Trophoblast cell (in vitro differentiated cells and primary cell): ENCODE measurements around the gene LAMTOR3.

Source experiments
- DNase-seq, 2 donors: peaks; one replicate each; pipeline ENCODE4 v3.0.0-alpha.2; 2016
- H2AFZ ChIP-seq: 2 replicates; pipeline ENCODE4 v1.6.1; 2013; ENCODE audit warnings: low read length, moderate library complexity, mild to moderate bottlenecking; ENCODE audit not compliant: insufficient read depth, poor library complexity
- H2AK5ac ChIP-seq: 2 replicates; pipeline ENCODE4 v1.6.1; 2013; ENCODE audit warnings: mild to moderate bottlenecking, low read length
- H2BK120ac ChIP-seq: 2 replicates; pipeline ENCODE4 v1.6.1; 2013; ENCODE audit warnings: low read length, mild to moderate bottlenecking, moderate library complexity; ENCODE audit not compliant: insufficient read depth, poor library complexity
- H2BK12ac ChIP-seq: 2 replicates; pipeline ENCODE4 v1.6.1; 2013; ENCODE audit warnings: mild to moderate bottlenecking, low read length, moderate library complexity
- H2BK5ac ChIP-seq: 2 replicates; pipeline ENCODE4 v1.6.1; 2013; ENCODE audit warnings: low read length, low read depth, moderate library complexity, mild to moderate bottlenecking; ENCODE audit not compliant: poor library complexity
- H3K14ac ChIP-seq: 2 replicates; pipeline ENCODE4 v1.6.1; 2013; ENCODE audit warnings: mild to moderate bottlenecking, low read length
- H3K18ac ChIP-seq: 2 replicates; pipeline ENCODE4 v1.6.1; 2013; ENCODE audit warnings: mild to moderate bottlenecking, low read length
- H3K23ac ChIP-seq: 2 replicates; pipeline ENCODE4 v1.6.1; 2013; ENCODE audit warnings: low read length
- H3K27ac ChIP-seq: 2 replicates; pipeline ENCODE4 v1.5.1; 2013; ENCODE audit warnings: low read depth, mild to moderate bottlenecking, inconsistent platforms, low read length, moderate library complexity
- H3K27me3 ChIP-seq: 2 replicates; pipeline ENCODE4 v1.6.1; 2013; ENCODE audit warnings: inconsistent platforms, mild to moderate bottlenecking, low read length, moderate library complexity; ENCODE audit not compliant: insufficient read depth
- H3K36me3 ChIP-seq, 2 experiments: 1 replicate in 1 of 2; 2 replicates in 1 of 2; pipeline ENCODE4 v1.6.1; 2013; ENCODE audit warnings: low read length in 2 of 2, mild to moderate bottlenecking in 2 of 2, moderate library complexity in 1 of 2; ENCODE audit not compliant: insufficient read depth in 2 of 2, control insufficient read depth in 1 of 2
- H3K4ac ChIP-seq: 2 replicates; pipeline ENCODE4 v1.6.1; 2013; ENCODE audit warnings: low read depth, mild to moderate bottlenecking, low read length, moderate library complexity
- H3K4me1 ChIP-seq, 2 experiments: 1 replicate in 1 of 2; 2 replicates in 1 of 2; pipeline ENCODE4 v1.6.1; 2013; ENCODE audit warnings: low read length in 2 of 2, mild to moderate bottlenecking in 2 of 2, moderate library complexity in 1 of 2; ENCODE audit not compliant: insufficient read depth in 2 of 2, control insufficient read depth in 1 of 2
- H3K4me2 ChIP-seq: 2 replicates; pipeline ENCODE4 v1.6.1; 2013; ENCODE audit warnings: inconsistent platforms, mild to moderate bottlenecking, low read length, moderate library complexity
- H3K4me3 ChIP-seq: 2 replicates; pipeline ENCODE4 v1.5.1; 2013; ENCODE audit warnings: mild to moderate bottlenecking, low read depth, low read length, inconsistent platforms
- H3K79me1 ChIP-seq: one replicate; pipeline ENCODE4 v1.6.1; 2013; ENCODE audit warnings: low read length
- H3K79me2 ChIP-seq: 2 replicates; pipeline ENCODE4 v1.6.1; 2013; ENCODE audit warnings: low read length, mild to moderate bottlenecking; ENCODE audit not compliant: control insufficient read depth, insufficient read depth, poor library complexity
- H3K9ac ChIP-seq: 2 replicates; pipeline ENCODE4 v1.6.1; 2013; ENCODE audit warnings: mild to moderate bottlenecking, low read length
- H3K9me3 ChIP-seq: 2 replicates; pipeline ENCODE4 v1.6.1; 2013; ENCODE audit warnings: low read depth, mild to moderate bottlenecking, control low read depth, inconsistent platforms, low read length; ENCODE audit not compliant: insufficient read depth
- H4K12ac ChIP-seq: 2 replicates; pipeline ENCODE4 v1.6.1; 2013; ENCODE audit warnings: low read depth, mild to moderate bottlenecking, low read length, moderate library complexity
- H4K8ac ChIP-seq: 2 replicates; pipeline ENCODE4 v1.6.1; 2013; ENCODE audit warnings: low read depth, mild to moderate bottlenecking, low read length, moderate library complexity
- H4K91ac ChIP-seq: one replicate; pipeline ENCODE4 v1.6.1; 2013; ENCODE audit warnings: low read depth, mild to moderate bottlenecking, low read length, moderate library complexity
- WGBS: extraction: QIAGEN DNeasy Blood & Tissue Kit; methylation state at CpG from one replicate; pipeline ENCODE4 v1.1.7; 2013; ENCODE audit warnings: missing lambda C conversion rate; ENCODE audit not compliant: insufficient read length, insufficient coverage; ENCODE audit errors: extremely low coverage; 5-methylcytosine and 5-hydroxymethylcytosine counted together

Gene LAMTOR3

DNA sequence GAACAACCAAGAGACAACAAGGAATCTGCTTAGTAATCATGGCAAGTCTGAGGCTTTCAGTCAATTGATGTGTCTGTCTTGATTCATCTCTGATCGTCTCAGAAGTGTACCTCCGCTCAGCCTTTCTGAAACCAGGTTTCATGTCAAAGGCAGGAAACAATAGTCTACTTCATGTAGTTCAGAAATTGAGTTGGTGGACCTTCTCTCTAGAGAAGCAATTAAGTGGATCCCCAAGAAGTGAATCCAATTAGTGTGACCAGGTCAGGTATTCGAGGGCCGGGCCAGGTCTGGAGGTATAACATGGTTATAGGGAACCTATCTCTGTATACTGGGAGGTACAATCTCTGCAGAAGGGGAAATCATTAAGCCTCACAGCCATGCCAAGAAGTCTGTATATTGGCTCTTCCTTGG, 45.6 kb downstream of the LAMTOR3 start:
- H2BK12ac ChIP-seq, result no peak overlapping the region
- no peak overlapping the region for H3K9ac ChIP-seq
- H3K4ac ChIP-seq, result no peak overlapping the region
- no peak overlapping the region for H3K14ac ChIP-seq
- DNase-seq, result no peak
- H3K4me3 ChIP-seq, result no peak overlapping the region
- no peak overlapping the region for H2AFZ ChIP-seq
- H3K23ac ChIP-seq, result no peak overlapping the region
- no peak overlapping the region for H3K4me2 ChIP-seq
- H3K4me1 ChIP-seq, result no peaks in the 10 kb centered on the region
- no peak overlapping the region for H4K8ac ChIP-seq
- no peak overlapping the region for H2BK120ac ChIP-seq
- H3K79me2 ChIP-seq, result no peaks in the 10 kb centered on the region
- no peaks in the 10 kb centered on the region for H3K27me3 ChIP-seq
- WGBS, result no CpG with 5 or more reads among the region's 4 CpGs
- no peak overlapping the region for H4K12ac ChIP-seq
- no peak overlapping the region for H4K91ac ChIP-seq
- H3K27ac ChIP-seq, result no peak overlapping the region
- H2AK5ac ChIP-seq, result no peak overlapping the region
- H3K79me1 ChIP-seq, result no peaks in the 10 kb centered on the region
- no peaks in the 10 kb centered on the region for H3K36me3 ChIP-seq
- no peak overlapping the region for H3K18ac ChIP-seq
- no peaks in the 10 kb centered on the region for H3K9me3 ChIP-seq
- no peak overlapping the region for H2BK5ac ChIP-seq

DNA sequence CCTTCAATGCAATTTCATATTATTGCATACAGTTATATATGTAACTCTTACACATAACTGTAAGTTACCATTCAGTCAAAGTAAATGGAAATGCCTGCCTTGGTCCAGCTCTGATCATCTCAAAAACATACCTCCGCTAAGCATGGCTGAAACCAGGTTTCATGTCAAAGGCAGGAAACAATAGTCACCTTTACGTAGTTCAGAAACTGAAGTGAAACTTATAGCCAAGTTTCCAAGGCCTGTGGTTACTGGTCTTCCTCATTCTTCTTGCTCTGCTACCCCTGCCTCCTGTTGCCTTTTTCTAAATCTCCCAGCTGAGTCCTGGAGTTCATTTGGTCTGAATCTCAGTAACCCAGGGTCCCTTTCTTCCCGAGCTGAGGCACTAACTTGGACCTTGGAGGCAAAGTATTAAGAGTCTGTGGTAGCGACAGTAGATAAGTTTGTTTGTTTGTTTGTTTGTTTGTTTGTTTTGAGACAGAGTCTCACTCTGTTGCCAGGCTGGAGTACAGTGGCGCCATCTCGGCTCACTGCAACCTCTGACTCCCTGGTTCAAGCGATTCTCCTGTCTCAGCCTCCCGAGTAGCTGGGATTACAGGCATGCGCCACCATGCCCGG, 46.8 kb downstream of the LAMTOR3 start:
- peak in 1 of 2 donors; percentile 29 for DNase-seq
- H3K9ac ChIP-seq, result no peak overlapping the region
- H3K4me1 ChIP-seq, result no peaks in the 10 kb centered on the region
- no peak overlapping the region for H4K12ac ChIP-seq
- no peak overlapping the region for H3K27ac ChIP-seq
- H3K4me3 ChIP-seq, result no peak overlapping the region
- no peaks in the 10 kb centered on the region for H3K79me1 ChIP-seq
- H3K9me3 ChIP-seq, result no peaks in the 10 kb centered on the region
- no peak overlapping the region for H4K8ac ChIP-seq
- WGBS, result no CpG with 5 or more reads among the region's 10 CpGs
- H2BK120ac ChIP-seq, result no peak overlapping the region
- H3K18ac ChIP-seq, result no peak overlapping the region
- H3K23ac ChIP-seq, result no peak overlapping the region
- no peak overlapping the region for H2AFZ ChIP-seq
- no peak overlapping the region for H3K4ac ChIP-seq
- H3K79me2 ChIP-seq, result no peaks in the 10 kb centered on the region
- no peaks in the 10 kb centered on the region for H3K27me3 ChIP-seq
- no peak overlapping the region for H2BK5ac ChIP-seq
- no peak overlapping the region for H4K91ac ChIP-seq
- no peak overlapping the region for H2AK5ac ChIP-seq
- H3K36me3 ChIP-seq, result no peaks in the 10 kb centered on the region
- no peak overlapping the region for H2BK12ac ChIP-seq
- H3K4me2 ChIP-seq, result no peak overlapping the region
- H3K14ac ChIP-seq, result no peak overlapping the region

- H3K4me1 ChIP-seq, result no peaks in the 10 kb centered on the region
- H3K9ac ChIP-seq, result no peak overlapping the region
- no peak overlapping the region for H2AFZ ChIP-seq
- H3K4me3 ChIP-seq, result no peak overlapping the region
- H2BK120ac ChIP-seq, result no peak overlapping the region
- no peak overlapping the region for H3K4ac ChIP-seq
- no peaks in the 10 kb centered on the region for H3K9me3 ChIP-seq
- H2BK5ac ChIP-seq, result no peak overlapping the region
- no peaks in the 10 kb centered on the region for H3K79me1 ChIP-seq
- H3K23ac ChIP-seq, result no peak overlapping the region
- no peak overlapping the region for H4K8ac ChIP-seq
- H4K12ac ChIP-seq, result no peak overlapping the region
- DNase-seq, result no peak
- H2AK5ac ChIP-seq, result no peak overlapping the region
- WGBS, result no CpG with 5 or more reads among the region's 1 CpG
- H2BK12ac ChIP-seq, result no peak overlapping the region
- no peak overlapping the region for H3K18ac ChIP-seq
- H3K4me2 ChIP-seq, result no peak overlapping the region
- H3K27me3 ChIP-seq, result no peaks in the 10 kb centered on the region
- H3K14ac ChIP-seq, result no peak overlapping the region
- H4K91ac ChIP-seq, result no peak overlapping the region
- no peaks in the 10 kb centered on the region for H3K36me3 ChIP-seq
- no peaks in the 10 kb centered on the region for H3K79me2 ChIP-seq
- H3K27ac ChIP-seq, result no peak overlapping the region
Measured at GRCh38 chr4:99846891-99847290, 47.3 kb downstream of the LAMTOR3 start.

GRCh38 chr4:99845708-99846469, 48.3 kb downstream of the LAMTOR3 start:
- H2BK120ac ChIP-seq, result no peak overlapping the region
- no peak for DNase-seq

More at GRCh38 chr4:99845708-99846469, 48.3 kb downstream of the LAMTOR3 start:
- Histone ChIP-seq H3K79me2 (no peaks in the 10 kb centered on the region), H3K9ac (no peak overlapping the region), H3K14ac (no peak overlapping the region), H3K4ac (no peak overlapping the region), H3K4me2 (no peak overlapping the region), H3K9me3 (no peaks in the 10 kb centered on the region), H2AFZ (no peak overlapping the region), H2BK5ac (no peak overlapping the region), H4K91ac (no peak overlapping the region), H3K79me1 (no peaks in the 10 kb centered on the region), H4K12ac (no peak overlapping the region), H3K27me3 (no peaks in the 10 kb centered on the region), H3K36me3 (no peaks in the 10 kb centered on the region), H4K8ac (no peak overlapping the region), H3K18ac (no peak overlapping the region), H3K27ac (no peak overlapping the region), H3K23ac (no peak overlapping the region), H3K4me3 (no peak overlapping the region), H2BK12ac (no peak overlapping the region), H2AK5ac (no peak overlapping the region), H3K4me1 (no peaks in the 10 kb centered on the region)
- WGBS, result no CpG with 5 or more reads among the region's 2 CpGs
